HEK293 (cell line): ENCODE results near the gene ANKRD31.

Source experiments
- CTCF ChIA-PET: fragments of 350-600 bp; formaldehyde crosslinking; extraction: SDS; loops from one replicate; lab custom pipeline; 2021; ENCODE audit warnings: antibody characterized with exemption; lab: Yijun Ruan, JAX
- POLR2A ChIA-PET: fragments of 300-600 bp; formaldehyde crosslinking; extraction: SDS; loops from one replicate; lab custom pipeline; 2020; ENCODE audit warnings: antibody characterized with exemption, inconsistent platforms; lab: Yijun Ruan, JAX
- H3K27ac ChIP-seq: fragments of 200-500 bp; sonication (Bioruptor generic); 2 replicates; pipeline ENCODE4 v1.5.1; 2014; ENCODE audit warnings: low read depth, low read length, control low read depth, inconsistent platforms; ENCODE audit errors: extremely low read depth
- H3K36me3 ChIP-seq, 2 experiments: fragments of 200-500 bp in 1 of 2; sonication (Bioruptor generic) in 1 of 2; 1 replicate in 1 of 2; 2 replicates in 1 of 2; pipeline ENCODE4 v1.5.1; 2014 to 2017; ENCODE audit warnings: inconsistent platforms in 2 of 2, low read length in 2 of 2; ENCODE audit not compliant: control insufficient read depth in 2 of 2, insufficient read depth in 1 of 2
- H3K4me1 ChIP-seq: fragments of 200-500 bp; sonication (Bioruptor generic); 2 replicates; pipeline ENCODE4 v1.5.1; 2014; ENCODE audit warnings: mild to moderate bottlenecking, low read length, inconsistent platforms; ENCODE audit not compliant: control insufficient read depth, insufficient read depth
- H3K4me3 ChIP-seq: 2 replicates; pipeline ENCODE4 v1.5.1; 2011; ENCODE audit warnings: low read depth, mild to moderate bottlenecking, control low read depth, low read length, moderate library complexity
- H3K9me3 ChIP-seq: fragments of 200-500 bp; sonication (Bioruptor generic); 2 replicates; pipeline ENCODE4 v1.5.1; 2014; ENCODE audit warnings: low read depth, low read length, inconsistent platforms; ENCODE audit not compliant: control insufficient read depth, insufficient read depth
- EGR2 ChIP-seq: fragments of 450-650 bp; formaldehyde crosslinking; IDR thresholded peaks from 2 replicates; pipeline ENCODE4 v1.5.1; 2016; ENCODE audit warnings: low read depth, missing biosample characterization, missing genetic modification characterization
- GLIS1 ChIP-seq: fragments of 450-650 bp; formaldehyde crosslinking; IDR thresholded peaks from 2 replicates; pipeline ENCODE4 v1.5.1; 2016; ENCODE audit warnings: missing biosample characterization, missing genetic modification characterization
- GLIS2 ChIP-seq: fragments of 450-650 bp; formaldehyde crosslinking; IDR thresholded peaks from 2 replicates; pipeline ENCODE4 v1.5.1; 2016; ENCODE audit warnings: missing biosample characterization, missing genetic modification characterization
- PRDM2 ChIP-seq: fragments of 450-650 bp; formaldehyde crosslinking; IDR thresholded peaks from 2 replicates; pipeline ENCODE4 v1.5.1; 2016; ENCODE audit warnings: missing biosample characterization, missing genetic modification characterization, borderline replicate concordance
- ZBTB1 ChIP-seq: fragments of 450-650 bp; formaldehyde crosslinking; IDR thresholded peaks from 2 replicates; pipeline ENCODE4 v1.5.1; 2016; ENCODE audit warnings: missing biosample characterization, missing genetic modification characterization
- ZBTB10 ChIP-seq: fragments of 450-650 bp; formaldehyde crosslinking; IDR thresholded peaks from 2 replicates; pipeline ENCODE4 v1.5.1; 2016; ENCODE audit warnings: missing biosample characterization, missing genetic modification characterization
- ZFP41 ChIP-seq: fragments of 450-650 bp; formaldehyde crosslinking; IDR thresholded peaks from 2 replicates; pipeline ENCODE4 v1.5.1; 2016; ENCODE audit warnings: missing biosample characterization, missing genetic modification characterization, borderline replicate concordance
- ZNF324 ChIP-seq: fragments of 450-650 bp; formaldehyde crosslinking; IDR thresholded peaks from 2 replicates; pipeline ENCODE4 v1.5.1; 2016; ENCODE audit warnings: missing biosample characterization, missing genetic modification characterization
- ZNF600 ChIP-seq: fragments of 450-650 bp; formaldehyde crosslinking; IDR thresholded peaks from 2 replicates; pipeline ENCODE4 v1.5.1; 2016; ENCODE audit warnings: missing biosample characterization, missing genetic modification characterization
- TF ChIP-seq, protein P1 (sequence below): fragments of 450-650 bp; formaldehyde crosslinking; IDR thresholded peaks from 2 replicates; pipeline ENCODE4 v1.5.1; 2016; ENCODE audit warnings: missing biosample characterization, missing genetic modification characterization

ANKRD31 gene

GRCh38 chr5:75037106-75037505 lies 199.6 kb downstream of the ANKRD31 start (continued):
- TF ChIP-seq ZFP41 = no peak
- no peak for TF ChIP-seq GLIS2
- no peak for TF ChIP-seq ZNF324 (tag by site-specific recombination)
- TF ChIP-seq PRDM2 (tag by site-specific recombination) = no peak
- TF ChIP-seq, protein P1, sequence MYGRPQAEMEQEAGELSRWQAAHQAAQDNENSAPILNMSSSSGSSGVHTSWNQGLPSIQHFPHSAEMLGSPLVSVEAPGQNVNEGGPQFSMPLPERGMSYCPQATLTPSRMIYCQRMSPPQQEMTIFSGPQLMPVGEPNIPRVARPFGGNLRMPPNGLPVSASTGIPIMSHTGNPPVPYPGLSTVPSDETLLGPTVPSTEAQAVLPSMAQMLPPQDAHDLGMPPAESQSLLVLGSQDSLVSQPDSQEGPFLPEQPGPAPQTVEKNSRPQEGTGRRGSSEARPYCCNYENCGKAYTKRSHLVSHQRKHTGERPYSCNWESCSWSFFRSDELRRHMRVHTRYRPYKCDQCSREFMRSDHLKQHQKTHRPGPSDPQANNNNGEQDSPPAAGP = 0 out of 2 replicates have a peak, but pooled peaks have one; percentile 37
- peak; percentile 94 for TF ChIP-seq ZNF600
- TF ChIP-seq GLIS1 (tag by site-specific recombination) = peak; percentile 43
- TF ChIP-seq EGR2 (tag by site-specific recombination) = peak; percentile 92

GRCh38 chr5:75034137-75034739 lies 202.4 kb downstream of the ANKRD31 start:
- no peak overlapping the region for H3K4me3 ChIP-seq
- TF ChIP-seq GLIS1 (tag by site-specific recombination) (peak; percentile 41), ZBTB10 (tag by site-specific recombination) (no peak)
- H3K9me3 ChIP-seq = no peaks in the 10 kb centered on the region
- no peak overlapping the region for H3K27ac ChIP-seq
- CTCF ChIA-PET = no interaction called here
- no peaks in the 10 kb centered on the region for H3K36me3 ChIP-seq
- POLR2A ChIA-PET = no interaction called here
- H3K4me1 ChIP-seq = no peaks in the 10 kb centered on the region

DNA sequence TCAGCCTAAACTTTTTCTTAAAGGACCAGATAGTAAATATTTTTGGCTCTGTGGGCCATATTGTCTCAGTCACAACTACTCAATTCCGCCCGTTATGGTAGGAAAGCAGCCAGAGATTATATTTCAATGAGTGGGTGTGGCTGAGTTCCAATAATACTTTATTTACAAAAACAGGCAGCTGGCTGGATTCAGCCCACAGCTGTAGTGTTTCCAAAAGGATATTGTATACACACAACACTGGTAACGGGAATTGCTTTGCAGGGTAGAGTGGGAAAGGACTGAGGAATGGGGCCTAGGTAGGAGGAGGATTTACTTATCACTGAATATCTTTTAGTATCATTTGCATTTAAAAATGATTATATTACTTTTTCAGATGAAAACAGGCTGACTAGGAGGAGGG lies 205.3 kb downstream of the ANKRD31 start:
- H3K9me3 ChIP-seq = no peaks in the 10 kb centered on the region
- ChIA-PET CTCF (no interaction called here), POLR2A (no interaction called here)

More for the DNA sequence above, 205.3 kb downstream of the ANKRD31 start:
- Histone ChIP-seq H3K27ac (no peak overlapping the region), H3K36me3 (no peaks in the 10 kb centered on the region), H3K4me1 (no peaks in the 10 kb centered on the region), H3K4me3 (no peak overlapping the region)
- TF ChIP-seq EGR2 (tag by site-specific recombination) = 0 out of 2 replicates have a peak, but pooled peaks have one; percentile 10
- no peak for TF ChIP-seq ZBTB1
